Measurements from ENCODE around the gene HBG1. TPM values are rescaled to one million over a fixed set of nuclear protein-coding genes. Genes with fewer than 3 reads are reported as not detected.

HBG1 gene
- total and polyA plus RNA-seq, 2 of the 8 experiments (the other 6 are each of a cell fraction or from before 2014, with no cell fraction given), result 0.26 TPM; not detected in 1

DNA sequence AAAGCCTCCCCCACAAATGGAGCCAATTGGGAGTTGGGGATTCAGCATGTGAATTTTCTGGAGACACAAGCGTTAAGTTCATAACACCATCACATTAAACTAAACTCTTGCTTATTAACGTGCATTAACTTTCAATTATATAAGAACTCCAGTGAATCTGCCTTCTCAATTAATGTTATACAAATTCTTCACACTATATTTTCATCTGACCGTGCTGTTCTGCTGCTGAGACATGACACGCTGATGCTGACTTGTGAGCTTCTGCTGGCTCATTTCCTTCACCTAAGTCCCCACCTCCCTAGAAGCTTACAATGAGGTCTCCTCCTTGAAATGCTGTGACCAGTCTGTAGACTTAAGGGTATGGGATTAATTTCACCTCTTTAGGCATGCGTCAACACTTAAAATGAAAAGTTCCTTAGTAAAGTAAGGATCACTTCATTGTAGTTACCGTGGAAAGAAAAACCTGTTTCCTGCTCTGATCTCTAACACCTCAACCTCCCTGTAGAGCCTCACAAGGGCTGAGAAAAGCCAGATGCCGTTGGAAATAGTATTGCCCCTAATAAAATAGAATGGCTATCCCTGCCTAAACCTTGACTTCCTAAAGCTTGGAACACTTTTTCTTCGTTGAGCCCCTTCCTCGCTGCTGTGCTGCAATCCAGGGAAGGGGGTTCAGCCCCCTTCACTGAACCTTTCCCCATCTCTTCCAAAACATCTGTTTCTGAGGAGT lies 2.7 kb upstream of the HBG1 start (continued):
- TF ChIP-seq KDM5A (IDR thresholded peaks at IDR 0.05; ENCODE audit: low read length), result no peak
- TF ChIP-seq SIN3A (conservative IDR thresholded peaks at IDR 0.05 in 1 of 2, IDR thresholded peaks at IDR 0.05 in 1 of 2; ENCODE audit: low read depth in 1 of 2, low read length in 2 of 2), result no peak
- no peak for TF ChIP-seq BACH1 (IDR thresholded peaks at IDR 0.05; ENCODE audit: low read length)
- TF ChIP-seq TAF7 (optimal IDR thresholded peaks at IDR 0.05; ENCODE audit: borderline replicate concordance, low read depth, low read length), result no peak
- TF ChIP-seq EGR1 (IDR thresholded peaks at IDR 0.05; ENCODE audit: borderline replicate concordance, low read depth, low read length), result no peak

Measured in H1 (cell line).